C4-2B (cell line): ENCODE data around the gene EGLN1.

Experiments used
- CTCF ChIP-seq: fragments of 450-650 bp; conservative IDR thresholded peaks from 2 replicates; pipeline ENCODE4 v1.5.1; 2017; ENCODE audit warnings: mild to moderate bottlenecking
- ZFX ChIP-seq: fragments of 450-650 bp; IDR thresholded peaks from 2 replicates; pipeline ENCODE4 v1.6.1; 2017

GRCh38 chr1:231393668-231394067 lies 28.4 kb downstream of the EGLN1 start:
- no peak for TF ChIP-seq CTCF
- no peak for TF ChIP-seq ZFX
